ENCODE data around the gene OR4F15.
"Not testable (repeated sequence)": the region's sequence is repeated elsewhere in the genome, so short reads cannot be mapped to it uniquely, and the experiment has no call there.

- TF ChIP-seq POLR2A, CTCF (IDR thresholded peaks at IDR 0.05): not testable (repeated sequence)
Measured at GRCh38 chr15:101765340-101765671, 46.7 kb upstream of the OR4F15 start.
